ENCODE results near the gene SEC61B. TPM values are rescaled to one million over a fixed set of nuclear protein-coding genes. Genes with fewer than 3 reads are reported as not detected.

Gene SEC61B
- total RNA-seq, 2 donors from 2014 or later, result 105 to 127 TPM

DNA sequence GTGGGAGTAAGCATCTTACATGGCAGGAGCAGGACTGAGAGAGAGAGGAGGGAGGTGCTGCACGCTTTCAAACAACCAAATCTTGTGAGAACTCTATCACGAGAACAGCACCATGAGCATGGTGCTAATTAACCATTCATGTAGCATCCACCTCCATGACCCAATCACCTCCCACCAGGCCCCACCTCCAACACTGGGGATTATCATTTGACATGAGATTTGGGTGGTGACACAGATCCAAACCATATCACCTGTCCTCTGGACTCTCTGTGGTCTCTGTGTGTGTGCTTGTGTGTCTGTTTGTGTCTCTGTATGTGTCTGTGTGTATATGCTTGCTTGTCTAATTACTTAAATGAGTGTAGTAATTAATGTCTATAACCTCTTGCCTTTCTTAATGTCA is 31.1 kb downstream of the SEC61B start:
- H3K36me3 Mint-ChIP-seq, result peaks cover 8 to 16% of the 10 kb centered on the region in 2 donors
- H3K27ac Mint-ChIP-seq, result peak overlapping the region; percentile 91 to 97
- ATAC-seq (peak; percentile 39 to 60), DNase-seq (ENCODE audit: low spot score in 2 of 2) (peak in 1 of 2 donors; percentile 52)
- no peaks in the 10 kb centered on the region for H3K9me3 Mint-ChIP-seq

DNA sequence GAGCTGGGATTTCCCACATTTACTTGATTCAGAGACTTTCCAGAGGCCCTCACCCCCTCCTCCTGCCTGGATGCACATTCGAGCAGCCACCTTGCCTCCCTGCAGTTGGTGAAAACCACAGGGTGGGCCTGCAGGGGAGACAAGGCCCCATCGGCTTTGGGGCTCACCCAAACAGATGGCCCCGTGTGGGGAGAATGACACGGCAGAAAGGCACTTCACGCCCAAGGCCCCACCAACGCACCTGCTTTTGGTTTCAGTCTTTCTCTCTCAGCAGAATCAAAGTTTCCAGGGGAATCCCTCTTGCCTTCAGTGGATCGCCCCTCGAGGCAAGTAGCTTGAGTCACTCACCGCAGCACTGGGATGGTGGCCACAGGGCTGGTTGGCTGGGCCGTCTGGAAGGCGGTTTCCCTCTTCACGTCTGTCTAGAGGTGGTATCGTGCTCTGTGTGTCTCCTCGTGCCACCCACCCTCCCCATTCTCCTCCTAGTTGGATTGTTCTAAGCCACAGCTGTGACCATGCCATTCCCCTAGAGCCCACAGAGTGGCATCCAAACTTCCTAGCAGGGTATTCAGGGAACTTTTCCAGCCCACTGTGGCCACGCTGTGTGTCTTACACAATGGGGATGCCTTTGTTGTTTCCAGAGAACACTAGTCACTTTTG is 31.8 kb downstream of the SEC61B start:
- Mint-ChIP-seq H3K36me3 (peaks cover 8 to 16% of the 10 kb centered on the region in 2 donors), H3K27ac (peak overlapping the region; percentile 91 to 97), H3K9me3 (no peaks in the 10 kb centered on the region)
- DNase-seq (ENCODE audit: low spot score in 2 of 2), result peak; percentile 83 to 95
- ATAC-seq, result peak; percentile 92 to 95

DNA sequence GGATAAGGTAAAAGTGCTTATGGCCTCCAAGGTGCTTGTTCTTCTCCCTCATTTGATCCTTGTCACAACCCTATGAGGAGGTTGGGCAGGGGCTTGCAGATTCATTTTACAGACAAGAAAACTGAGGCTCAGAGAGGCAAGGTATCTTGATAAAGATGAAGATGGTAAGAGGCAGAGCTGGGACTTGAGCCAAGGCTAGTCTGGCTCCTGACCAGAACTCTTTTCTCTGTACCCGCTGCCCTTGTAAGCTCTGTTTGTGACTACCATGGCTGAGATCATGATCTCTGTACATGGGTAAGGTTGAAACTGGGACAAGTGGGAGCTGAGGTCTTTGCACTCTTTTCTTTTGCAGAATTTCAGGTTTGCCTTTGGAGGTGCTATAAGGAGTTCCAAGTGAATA is 33.6 kb downstream of the SEC61B start:
- Mint-ChIP-seq H3K36me3 (peaks cover 8 to 16% of the 10 kb centered on the region in 2 donors), H3K27ac (no peak overlapping the region), H3K9me3 (no peaks in the 10 kb centered on the region)
- DNase-seq (ENCODE audit: low spot score in 2 of 2), result no peak
- ATAC-seq, result no peak

DNA sequence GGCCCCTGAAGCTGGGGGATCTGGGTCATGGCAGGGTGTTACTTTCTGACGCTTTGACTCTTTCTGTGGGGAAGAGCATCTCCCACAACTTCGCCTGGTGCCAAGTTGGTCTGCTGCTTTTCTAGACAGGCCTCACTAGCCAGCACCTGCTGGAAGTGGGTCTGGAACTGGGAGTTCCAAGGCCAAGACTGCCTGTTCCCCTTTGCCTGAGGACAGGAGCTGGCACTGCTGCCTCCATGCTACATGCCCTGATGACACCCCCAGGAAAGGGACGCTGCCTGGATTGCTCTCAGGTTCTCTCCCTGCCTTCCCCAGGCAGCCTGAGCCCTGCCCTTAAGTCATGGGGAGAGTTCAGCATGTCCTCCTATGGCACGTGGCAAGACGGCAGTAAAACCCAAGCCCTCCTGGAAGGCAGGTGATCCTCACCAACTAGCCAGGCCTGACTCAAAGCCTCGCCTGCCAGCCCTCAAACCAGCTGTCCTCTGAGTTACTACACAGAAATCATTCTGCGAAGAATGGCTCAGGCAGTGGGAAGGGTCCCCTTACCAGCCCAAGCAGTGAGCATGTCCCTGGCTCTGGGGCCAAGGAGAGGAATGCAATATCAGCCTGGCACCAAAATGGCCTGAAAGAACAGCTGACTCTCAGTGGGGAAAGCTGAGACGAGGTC is 35.8 kb downstream of the SEC61B start:
- Mint-ChIP-seq H3K27ac (no peak overlapping the region), H3K9me3 (no peaks in the 10 kb centered on the region), H3K36me3 (peaks cover 8 to 16% of the 10 kb centered on the region in 2 donors)
- DNase-seq (ENCODE audit: low spot score in 2 of 2), result no peak
- ATAC-seq, result no peak

DNA sequence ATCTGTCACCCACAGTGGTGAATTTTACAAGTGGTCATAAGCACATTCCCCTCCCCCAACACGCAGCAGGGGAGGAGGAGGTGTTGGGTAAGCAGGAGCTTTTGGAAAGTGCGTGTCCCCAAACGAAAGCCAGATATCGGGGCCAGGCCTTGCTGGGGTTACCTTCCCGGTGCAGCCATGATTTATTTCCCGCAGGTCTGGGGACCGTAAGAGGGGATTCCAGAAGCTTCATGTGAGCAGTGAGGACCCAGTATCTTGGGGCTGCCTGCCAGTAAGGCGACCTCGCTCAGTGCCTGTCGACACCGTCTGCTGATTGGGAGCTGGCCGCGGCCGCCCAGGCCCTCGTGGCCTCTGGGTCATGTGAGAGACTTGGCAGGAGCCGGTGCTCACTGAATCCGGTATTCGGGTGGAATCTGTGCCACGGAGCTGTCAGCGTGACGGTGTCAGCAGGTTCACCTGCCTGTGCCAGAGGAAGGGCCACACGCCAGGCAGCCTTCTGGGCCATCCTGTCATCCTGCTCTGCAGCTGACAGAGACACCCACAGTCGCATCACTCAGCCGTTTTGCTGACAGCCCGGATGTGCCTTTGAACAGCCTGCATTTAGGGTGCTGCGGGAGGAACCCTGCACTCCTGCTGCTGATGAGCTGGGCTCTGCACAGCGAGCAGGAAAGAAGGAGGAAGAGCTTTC is 37.3 kb downstream of the SEC61B start:
- no peaks in the 10 kb centered on the region for H3K9me3 Mint-ChIP-seq
- DNase-seq (ENCODE audit: low spot score in 2 of 2) (peak in 1 of 2 donors; percentile 33), ATAC-seq (peak; percentile 77 to 82)
- peaks cover 8 to 16% of the 10 kb centered on the region in 2 donors for H3K36me3 Mint-ChIP-seq
- H3K27ac Mint-ChIP-seq, result peak overlapping the region in 1 of 2 donors; percentile 22

DNA sequence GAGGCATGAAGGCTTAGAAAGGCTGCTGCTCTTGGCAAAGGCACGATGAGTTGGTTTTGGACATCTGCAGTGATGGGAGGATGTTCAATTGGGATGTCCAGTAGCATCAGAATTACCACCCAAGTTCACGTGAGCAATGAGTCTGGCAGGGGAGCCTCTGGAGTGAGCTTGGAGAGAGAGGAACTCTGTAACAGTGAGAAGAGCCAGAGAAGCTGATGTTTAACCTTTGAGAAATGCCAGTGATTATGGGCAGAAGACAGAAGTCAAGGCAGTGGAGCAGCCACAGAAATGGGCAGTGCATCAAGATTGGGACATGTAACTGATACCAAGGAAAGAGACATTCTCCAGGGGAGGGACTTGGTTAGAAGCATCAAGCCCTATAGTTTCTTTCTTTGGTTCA is 39.8 kb downstream of the SEC61B start:
- DNase-seq (ENCODE audit: low spot score in 2 of 2) (no peak), ATAC-seq (no peak)
- H3K36me3 Mint-ChIP-seq, result no peaks in the 10 kb centered on the region
- H3K9me3 Mint-ChIP-seq, result no peaks in the 10 kb centered on the region
- no peak overlapping the region for H3K27ac Mint-ChIP-seq

DNA sequence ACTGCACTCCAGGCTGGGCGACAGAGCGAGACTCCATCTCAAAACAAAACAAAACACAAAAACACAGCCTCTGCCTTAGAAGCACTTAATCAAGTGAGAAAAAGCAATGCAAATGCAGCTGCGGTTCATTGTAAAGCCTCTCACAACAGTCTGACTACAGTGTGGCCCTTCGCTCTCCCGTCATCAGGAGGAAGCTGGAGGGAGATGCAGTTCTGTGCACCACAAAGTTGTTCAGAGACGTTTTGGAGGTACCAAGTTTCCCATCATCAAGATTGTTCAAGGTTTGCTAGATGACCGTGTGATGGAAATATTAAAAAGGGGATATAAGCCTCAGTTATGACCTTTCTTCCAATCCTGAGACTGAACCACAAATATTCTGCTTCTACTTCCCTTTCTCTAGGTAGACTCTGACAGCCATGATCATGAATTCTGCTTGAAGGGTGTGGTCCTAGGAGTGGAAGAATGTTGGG is 40.9 kb downstream of the SEC61B start:
- no peaks in the 10 kb centered on the region for H3K36me3 Mint-ChIP-seq
- no peak overlapping the region for H3K27ac Mint-ChIP-seq
- H3K9me3 Mint-ChIP-seq, result no peaks in the 10 kb centered on the region
- DNase-seq (ENCODE audit: low spot score in 2 of 2), result no peak
- ATAC-seq, result no peak

DNA sequence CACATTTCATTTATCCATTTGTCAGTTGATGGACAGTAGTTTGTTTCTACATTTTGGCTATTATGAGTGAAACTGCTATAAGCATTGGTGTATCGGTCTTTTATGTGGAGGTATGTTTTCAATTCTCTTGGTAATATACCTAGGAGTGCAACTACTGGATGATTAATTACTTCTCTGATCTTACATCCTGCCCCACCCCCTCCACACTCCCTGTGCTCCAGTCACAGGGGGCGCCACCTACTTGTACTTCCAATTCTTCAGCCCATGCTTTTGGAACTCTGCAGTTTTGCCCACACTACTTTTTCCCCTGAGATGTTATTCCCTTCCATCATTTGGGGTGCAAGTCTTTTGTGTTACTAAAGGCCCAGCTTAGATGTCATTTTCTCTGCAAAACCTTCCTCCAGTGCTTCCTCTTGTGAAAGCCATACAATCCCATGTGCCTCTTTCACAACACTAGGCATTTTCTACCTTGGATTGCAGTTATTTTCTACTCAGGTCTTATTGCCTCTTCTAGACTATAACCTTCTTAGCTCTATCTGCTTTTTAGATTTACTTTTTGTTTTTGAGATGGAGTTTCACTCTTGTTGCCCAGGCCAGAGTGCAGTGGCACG is 42.1 kb downstream of the SEC61B start:
- Mint-ChIP-seq H3K9me3 (no peaks in the 10 kb centered on the region), H3K27ac (no peak overlapping the region), H3K36me3 (no peaks in the 10 kb centered on the region)
- ATAC-seq, result peak in 1 of 2 donors; percentile 52
- peak in 1 of 2 donors; percentile 32 for DNase-seq (ENCODE audit: low spot score in 2 of 2)

DNA sequence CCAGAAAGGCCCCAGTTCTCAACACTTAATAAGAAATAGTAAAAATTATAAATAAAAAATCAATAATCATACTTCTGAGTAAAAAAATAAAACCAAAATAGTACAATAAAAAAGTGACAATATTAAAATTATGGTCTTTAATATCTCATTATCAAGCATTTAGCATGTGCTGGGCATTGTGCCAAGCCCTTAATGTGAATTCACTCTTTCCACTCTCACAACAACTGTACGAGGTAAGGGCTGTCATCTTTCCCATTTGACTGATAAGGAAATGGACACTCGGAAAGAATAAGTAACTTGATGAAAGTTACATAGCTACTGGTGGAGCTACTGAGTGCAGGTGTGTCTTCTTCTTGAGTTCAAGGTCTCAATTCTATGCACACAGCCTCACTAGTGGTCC is 43.6 kb downstream of the SEC61B start:
- peak; percentile 38 to 53 for ATAC-seq

DNA sequence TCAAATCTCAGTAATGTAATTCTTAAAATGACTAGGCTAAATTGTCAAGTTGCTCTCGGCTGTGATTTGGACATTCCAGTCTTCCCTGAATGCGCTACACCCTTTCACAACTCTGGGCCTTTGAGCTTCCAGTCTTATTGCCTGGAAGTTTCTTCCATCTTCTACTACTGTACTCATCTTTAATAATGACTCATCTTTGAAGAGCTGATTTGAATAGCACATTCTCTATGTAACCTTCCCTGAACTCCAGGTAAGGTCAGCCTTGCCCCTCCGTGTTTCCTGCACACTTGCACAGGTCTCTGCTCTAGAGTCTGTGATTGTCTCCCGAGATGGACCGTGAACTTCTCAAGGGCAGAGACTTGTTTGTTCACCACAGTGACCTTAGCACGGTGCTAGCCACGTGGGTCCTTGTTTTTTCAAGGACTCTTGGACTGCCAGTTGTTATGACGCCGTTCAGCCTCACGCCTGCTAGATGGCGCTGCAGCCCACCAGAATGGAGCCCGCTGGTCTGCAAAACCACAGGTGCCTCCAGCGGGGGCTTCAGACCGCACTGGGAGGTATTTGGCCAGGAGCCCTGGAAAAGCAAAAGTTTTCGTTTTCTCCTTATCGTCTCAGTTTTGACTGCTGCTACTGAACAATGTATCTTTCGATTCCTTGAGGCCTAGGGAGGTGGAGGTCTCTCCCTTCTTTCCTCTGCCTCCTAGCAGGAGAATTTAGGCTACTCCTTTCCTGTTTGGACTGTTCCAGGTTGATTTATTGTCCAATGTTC is 44.4 kb downstream of the SEC61B start:
- H3K36me3 Mint-ChIP-seq, result no peaks in the 10 kb centered on the region
- no peaks in the 10 kb centered on the region for H3K9me3 Mint-ChIP-seq
- DNase-seq (ENCODE audit: low spot score in 2 of 2) (peak; percentile 64 to 76), ATAC-seq (peak; percentile 80 to 89)
- no peak overlapping the region for H3K27ac Mint-ChIP-seq

More for the DNA sequence above, 43.6 kb downstream of the SEC61B start:
- no peaks in the 10 kb centered on the region for H3K9me3 Mint-ChIP-seq
- DNase-seq (ENCODE audit: low spot score in 2 of 2), result no peak
- H3K27ac Mint-ChIP-seq, result no peak overlapping the region
- H3K36me3 Mint-ChIP-seq, result no peaks in the 10 kb centered on the region

DNA sequence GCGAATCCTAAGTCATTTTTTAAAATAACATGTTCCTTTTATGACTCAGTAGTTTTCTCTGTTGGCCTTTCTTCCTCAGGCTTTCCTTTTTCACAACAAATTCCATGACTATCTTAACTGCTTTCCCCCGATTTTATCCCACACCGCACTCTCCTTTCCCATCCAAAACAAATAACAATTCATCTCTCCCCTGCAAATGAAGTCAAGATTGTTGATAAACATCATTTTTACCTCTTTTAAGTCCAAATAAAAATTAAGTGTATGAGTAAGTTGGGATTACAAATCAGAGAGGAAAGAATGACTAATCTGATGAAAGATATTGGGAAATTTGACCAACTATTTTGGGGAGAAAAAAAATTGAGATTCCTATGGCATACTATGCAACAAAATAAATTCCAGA is 47.3 kb downstream of the SEC61B start:
- ATAC-seq, result no peak
- Mint-ChIP-seq H3K27ac (no peak overlapping the region), H3K36me3 (no peaks in the 10 kb centered on the region), H3K9me3 (no peaks in the 10 kb centered on the region)
- no peak for DNase-seq (ENCODE audit: low spot score in 2 of 2)

DNA sequence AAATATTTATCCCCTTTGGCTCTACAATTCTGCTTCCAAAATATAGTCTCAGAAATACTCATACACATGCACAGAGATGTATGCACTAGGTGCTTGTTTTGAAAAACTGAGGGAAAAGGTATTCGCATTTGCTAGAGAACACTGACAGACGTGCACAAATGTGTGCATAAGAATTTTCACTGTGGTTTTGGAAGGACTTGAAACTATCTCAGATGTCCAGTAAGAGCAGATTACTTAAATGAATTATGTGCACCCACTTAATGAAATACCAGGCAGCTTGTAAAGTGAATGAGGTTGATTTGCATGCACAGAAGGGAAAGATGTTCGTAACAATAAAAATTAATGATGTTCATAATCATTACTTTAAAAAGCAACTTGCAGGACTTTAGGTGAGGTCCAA is 48.4 kb downstream of the SEC61B start:
- no peak for ATAC-seq
- no peak for DNase-seq (ENCODE audit: low spot score in 2 of 2)
- no peak overlapping the region for H3K27ac Mint-ChIP-seq
- H3K36me3 Mint-ChIP-seq, result no peaks in the 10 kb centered on the region
- H3K9me3 Mint-ChIP-seq, result no peaks in the 10 kb centered on the region

DNA sequence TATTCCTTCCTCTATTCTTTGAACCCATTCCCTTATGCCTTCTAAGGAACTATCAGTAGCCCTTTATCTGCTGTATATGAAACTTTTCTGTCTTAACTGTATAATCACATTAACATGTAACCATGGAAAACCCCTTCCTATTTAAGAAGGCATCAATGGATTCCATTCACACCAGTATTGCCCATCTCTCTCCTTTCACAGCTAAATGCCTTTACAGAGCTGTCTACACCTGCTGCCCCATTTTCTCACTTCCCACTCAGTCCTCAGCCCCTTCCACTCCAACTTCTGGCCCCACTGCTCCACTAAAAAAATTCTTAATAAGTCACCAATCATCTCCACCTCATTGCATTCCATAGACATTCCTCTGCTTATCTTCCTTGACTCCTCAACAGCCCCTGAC is 50.8 kb downstream of the SEC61B start:
- Mint-ChIP-seq H3K9me3 (no peaks in the 10 kb centered on the region), H3K27ac (no peak overlapping the region), H3K36me3 (no peaks in the 10 kb centered on the region)
- ATAC-seq (no peak), DNase-seq (ENCODE audit: low spot score in 2 of 2) (no peak)

DNA sequence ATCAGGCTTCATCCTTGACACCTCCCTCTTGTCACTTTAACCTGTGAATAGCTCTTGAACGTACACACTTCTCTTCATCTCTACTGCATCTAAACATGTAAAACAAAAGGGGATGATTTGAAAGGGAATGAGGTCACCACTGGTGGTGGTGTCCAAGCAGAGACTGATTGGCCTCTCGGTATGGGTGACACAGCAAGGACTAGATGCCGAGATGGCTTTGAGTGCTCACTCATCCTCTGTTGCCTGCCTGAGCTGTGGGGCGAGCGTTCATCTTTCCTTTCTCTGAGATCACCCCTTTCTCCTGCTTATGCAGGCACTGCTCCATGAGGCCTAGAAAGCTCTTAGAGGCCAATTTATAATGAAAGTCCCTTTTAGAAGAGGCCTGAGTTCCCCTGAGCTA is 51.9 kb downstream of the SEC61B start:
- H3K36me3 Mint-ChIP-seq, result no peaks in the 10 kb centered on the region
- ATAC-seq (no peak), DNase-seq (ENCODE audit: low spot score in 2 of 2) (no peak)
- H3K27ac Mint-ChIP-seq, result no peak overlapping the region
- H3K9me3 Mint-ChIP-seq, result no peaks in the 10 kb centered on the region

DNA sequence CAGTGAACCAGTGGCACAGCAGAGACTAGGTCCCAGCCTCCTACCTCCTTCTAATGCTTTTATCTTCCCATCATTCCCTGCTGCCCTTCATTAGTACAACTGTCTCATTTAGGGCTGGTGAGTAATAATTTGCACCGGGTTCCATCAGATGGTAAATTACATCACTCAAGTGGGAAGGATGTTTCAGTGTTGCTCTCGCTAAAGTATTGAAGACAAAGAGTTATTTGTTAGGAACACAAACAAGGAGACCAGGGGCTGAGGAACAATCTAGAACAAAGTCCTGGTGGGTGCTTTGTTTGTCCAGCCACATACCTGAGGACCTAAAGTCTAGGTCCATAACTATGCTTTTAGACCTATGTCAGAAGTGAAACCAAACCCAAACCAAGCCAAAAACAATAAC is 52.4 kb downstream of the SEC61B start:
- DNase-seq (ENCODE audit: low spot score in 2 of 2) (no peak), ATAC-seq (no peak)
- no peaks in the 10 kb centered on the region for H3K9me3 Mint-ChIP-seq

More for the DNA sequence above, 52.4 kb downstream of the SEC61B start:
- Mint-ChIP-seq H3K27ac (no peak overlapping the region), H3K36me3 (no peaks in the 10 kb centered on the region)
